RWPE2 (cell line): ENCODE measurements around the gene DNAJC13.

Source experiments
- ATAC-seq: fragments of 200-7000 bp; cut with Tn5 transposase; 3 replicates; pipeline ENCODE4 v1.9.1; 2021; ENCODE audit warnings: low read depth
- DNase-seq: peaks from one replicate; pipeline ENCODE4 v3.0.0-alpha.2; 2020; ENCODE audit warnings: low spot score
- H3K27ac ChIP-seq: fragments of 450-650 bp; 2 replicates; pipeline ENCODE4 v1.5.1; 2017; ENCODE audit warnings: mild to moderate bottlenecking; ENCODE audit not compliant: poor library complexity, severe bottlenecking
- H3K27me3 ChIP-seq: fragments of 250-450 bp; sonication (Bioruptor Pico); 2 replicates; pipeline ENCODE4 v1.5.1; 2021; ENCODE audit warnings: mild to moderate bottlenecking, moderate library complexity; ENCODE audit not compliant: insufficient read depth, poor library complexity, severe bottlenecking
- H3K36me3 ChIP-seq: fragments of 250-450 bp; sonication (Bioruptor Pico); 2 replicates; pipeline ENCODE4 v1.5.1; 2020; ENCODE audit warnings: low read depth, mild to moderate bottlenecking, moderate library complexity
- H3K4me1 ChIP-seq: fragments of 250-450 bp; sonication (Bioruptor Pico); 2 replicates; pipeline ENCODE4 v1.5.1; 2021; ENCODE audit warnings: mild to moderate bottlenecking, moderate library complexity; ENCODE audit not compliant: insufficient read depth, poor library complexity, severe bottlenecking
- H3K4me3 ChIP-seq: fragments of 250-450 bp; sonication (Bioruptor Pico); 2 replicates; pipeline ENCODE4 v1.5.1; 2021; ENCODE audit warnings: mild to moderate bottlenecking, moderate library complexity; ENCODE audit not compliant: severe bottlenecking
- H3K9me3 ChIP-seq: fragments of 250-450 bp; sonication (Bioruptor Pico); 2 replicates; pipeline ENCODE4 v1.5.1; 2021; ENCODE audit warnings: mild to moderate bottlenecking, moderate library complexity; ENCODE audit not compliant: severe bottlenecking
- TF ChIP-seq, protein P1 (sequence below): fragments of 450-650 bp; IDR thresholded peaks from one replicate; pipeline ENCODE4 v1.5.1; 2017; ENCODE audit warnings: mild to moderate bottlenecking, moderate library complexity; ENCODE audit not compliant: poor library complexity, severe bottlenecking

Gene DNAJC13

DNA sequence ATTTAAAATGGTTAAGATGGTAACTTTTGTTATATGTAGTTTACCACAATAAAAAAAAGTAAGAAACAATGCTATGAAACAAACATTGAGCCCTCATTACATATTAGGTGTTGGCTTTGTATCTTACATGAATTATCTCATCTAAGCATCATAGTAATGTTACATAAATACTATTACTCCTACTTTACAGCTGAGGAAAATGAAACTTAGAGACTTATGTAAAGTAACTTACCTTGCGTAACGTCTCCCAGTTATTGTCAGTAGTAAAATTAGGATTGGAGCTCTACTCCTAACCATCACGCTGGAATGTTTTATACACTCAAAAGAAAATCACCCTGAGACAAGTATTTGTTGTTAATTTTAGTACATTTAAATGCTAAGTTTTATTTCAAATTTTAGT, 42.2 kb downstream of the DNAJC13 start:
- ATAC-seq (no peak), DNase-seq (no peak)
- no peak overlapping the region for H3K27ac ChIP-seq
- no peaks in the 10 kb centered on the region for H3K9me3 ChIP-seq
- H3K4me3 ChIP-seq = no peak overlapping the region
- H3K27me3 ChIP-seq = no peaks in the 10 kb centered on the region
- peaks cover 100% of the 10 kb centered on the region for H3K36me3 ChIP-seq
- H3K4me1 ChIP-seq = no peaks in the 10 kb centered on the region
- TF ChIP-seq, protein P1, sequence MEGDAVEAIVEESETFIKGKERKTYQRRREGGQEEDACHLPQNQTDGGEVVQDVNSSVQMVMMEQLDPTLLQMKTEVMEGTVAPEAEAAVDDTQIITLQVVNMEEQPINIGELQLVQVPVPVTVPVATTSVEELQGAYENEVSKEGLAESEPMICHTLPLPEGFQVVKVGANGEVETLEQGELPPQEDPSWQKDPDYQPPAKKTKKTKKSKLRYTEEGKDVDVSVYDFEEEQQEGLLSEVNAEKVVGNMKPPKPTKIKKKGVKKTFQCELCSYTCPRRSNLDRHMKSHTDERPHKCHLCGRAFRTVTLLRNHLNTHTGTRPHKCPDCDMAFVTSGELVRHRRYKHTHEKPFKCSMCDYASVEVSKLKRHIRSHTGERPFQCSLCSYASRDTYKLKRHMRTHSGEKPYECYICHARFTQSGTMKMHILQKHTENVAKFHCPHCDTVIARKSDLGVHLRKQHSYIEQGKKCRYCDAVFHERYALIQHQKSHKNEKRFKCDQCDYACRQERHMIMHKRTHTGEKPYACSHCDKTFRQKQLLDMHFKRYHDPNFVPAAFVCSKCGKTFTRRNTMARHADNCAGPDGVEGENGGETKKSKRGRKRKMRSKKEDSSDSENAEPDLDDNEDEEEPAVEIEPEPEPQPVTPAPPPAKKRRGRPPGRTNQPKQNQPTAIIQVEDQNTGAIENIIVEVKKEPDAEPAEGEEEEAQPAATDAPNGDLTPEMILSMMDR = no peak

DNA sequence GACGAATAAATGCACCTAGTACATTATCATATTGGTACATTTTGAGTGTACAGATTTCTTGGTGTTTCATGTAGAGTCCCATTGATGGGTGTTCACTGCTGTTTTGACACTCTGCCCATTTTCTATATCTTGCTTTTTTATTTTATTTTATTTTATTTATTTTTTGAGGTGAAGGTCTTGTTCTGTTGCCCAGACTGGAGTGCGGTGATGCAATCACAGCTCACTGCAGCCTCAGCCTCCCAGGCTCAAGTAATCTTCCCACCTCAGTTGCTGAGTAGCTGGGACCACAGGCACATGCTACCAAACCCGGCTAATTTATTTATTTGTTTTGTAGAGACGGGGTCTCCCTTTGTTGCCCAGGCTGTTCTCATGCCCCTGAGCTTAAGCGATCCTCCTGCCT, 44.2 kb downstream of the DNAJC13 start:
- Histone ChIP-seq H3K4me1 (no peaks in the 10 kb centered on the region), H3K9me3 (no peaks in the 10 kb centered on the region), H3K27me3 (no peaks in the 10 kb centered on the region), H3K27ac (no peak overlapping the region), H3K4me3 (no peak overlapping the region), H3K36me3 (peaks cover 100% of the 10 kb centered on the region)
- no peak for ATAC-seq
- TF ChIP-seq, protein P1 = no peak
- no peak for DNase-seq

DNA sequence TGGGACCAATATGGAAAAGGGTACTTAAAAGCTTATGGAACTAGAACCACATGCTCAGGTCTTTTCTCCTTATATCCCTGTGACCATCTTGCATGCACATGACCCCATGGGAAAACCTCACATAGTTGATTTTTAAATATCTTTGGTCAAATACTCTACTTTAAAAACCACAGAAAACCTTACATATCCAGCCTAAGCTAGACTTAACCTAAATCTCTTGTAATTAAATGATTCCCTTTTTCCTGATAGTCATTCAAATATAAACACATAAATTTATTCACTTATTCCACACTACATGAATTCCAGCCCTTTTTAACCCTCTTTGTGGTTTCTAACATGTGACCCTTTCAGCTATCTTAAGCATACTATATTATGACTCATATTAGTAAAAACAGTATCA, 46.8 kb downstream of the DNAJC13 start:
- Histone ChIP-seq H3K36me3 (peaks cover 100% of the 10 kb centered on the region), H3K9me3 (no peaks in the 10 kb centered on the region), H3K4me3 (no peak overlapping the region), H3K4me1 (no peaks in the 10 kb centered on the region), H3K27me3 (no peaks in the 10 kb centered on the region), H3K27ac (no peak overlapping the region)
- no peak for DNase-seq
- ATAC-seq = no peak
- TF ChIP-seq, protein P1 = no peak

DNA sequence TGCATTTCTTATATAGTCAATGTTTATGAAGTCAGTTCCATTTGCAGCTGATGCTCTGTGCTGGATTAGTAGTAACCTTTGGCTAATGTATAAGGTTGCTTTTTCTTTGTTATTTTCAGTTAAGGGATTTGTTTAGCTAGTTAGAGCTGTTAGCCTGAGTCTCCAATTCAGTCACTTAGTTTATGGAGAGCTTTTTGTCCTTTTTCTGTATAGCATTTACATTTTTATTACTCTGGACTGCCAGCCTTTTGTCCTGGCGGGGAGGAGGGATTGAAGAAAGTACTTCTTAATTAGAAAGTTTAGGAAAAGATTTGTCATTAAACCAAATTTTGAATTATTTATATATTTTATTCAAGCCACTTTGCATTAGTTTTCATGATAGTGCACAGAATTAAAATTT, 52.0 kb downstream of the DNAJC13 start:
- no peaks in the 10 kb centered on the region for H3K9me3 ChIP-seq
- H3K27me3 ChIP-seq = no peaks in the 10 kb centered on the region
- DNase-seq (no peak), ATAC-seq (no peak)
- H3K4me3 ChIP-seq = no peak overlapping the region
- TF ChIP-seq, protein P1 = no peak
- H3K4me1 ChIP-seq = no peaks in the 10 kb centered on the region
- H3K36me3 ChIP-seq = peaks cover 74% of the 10 kb centered on the region
- no peak overlapping the region for H3K27ac ChIP-seq

DNA sequence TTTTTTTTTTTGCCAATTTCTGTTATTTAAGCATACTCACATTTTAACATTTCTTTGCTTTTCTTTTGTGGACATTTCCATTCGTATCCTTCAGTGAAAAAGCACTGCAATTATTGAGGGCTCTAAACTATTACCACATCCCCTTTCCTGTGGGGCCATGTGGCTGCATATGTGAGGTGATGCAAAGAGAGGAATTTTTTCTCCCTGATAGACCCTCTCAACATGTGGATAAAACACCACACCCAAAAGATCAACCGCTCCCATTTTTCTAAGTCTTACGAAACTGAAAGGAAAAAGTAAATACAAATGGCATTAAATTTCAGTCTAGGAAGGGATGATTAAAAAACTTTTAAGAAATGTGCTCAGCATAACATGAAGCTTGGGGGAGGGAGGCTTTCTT, 68.8 kb downstream of the DNAJC13 start:
- DNase-seq = no peak
- Histone ChIP-seq H3K27me3 (no peaks in the 10 kb centered on the region), H3K4me1 (peaks cover 4% of the 10 kb centered on the region), H3K9me3 (no peaks in the 10 kb centered on the region), H3K4me3 (no peak overlapping the region), H3K36me3 (peaks cover 90% of the 10 kb centered on the region), H3K27ac (peak overlapping the region; percentile 29)
- TF ChIP-seq, protein P1 = no peak
- peak; percentile 50; the same call in 2 of the 3 replicates for ATAC-seq
